NCI-H1092 (cell line): ENCODE results near the gene IFITM10.

Experiments used
- DNase-seq: peaks from one replicate; lab custom pipeline; 2025; lab: John Stamatoyannopoulos, UW

The IFITM10 gene

GRCh38 chr11:1707751-1708150, 42.6 kb downstream of the IFITM10 start:
- DNase-seq: no peak

DNA sequence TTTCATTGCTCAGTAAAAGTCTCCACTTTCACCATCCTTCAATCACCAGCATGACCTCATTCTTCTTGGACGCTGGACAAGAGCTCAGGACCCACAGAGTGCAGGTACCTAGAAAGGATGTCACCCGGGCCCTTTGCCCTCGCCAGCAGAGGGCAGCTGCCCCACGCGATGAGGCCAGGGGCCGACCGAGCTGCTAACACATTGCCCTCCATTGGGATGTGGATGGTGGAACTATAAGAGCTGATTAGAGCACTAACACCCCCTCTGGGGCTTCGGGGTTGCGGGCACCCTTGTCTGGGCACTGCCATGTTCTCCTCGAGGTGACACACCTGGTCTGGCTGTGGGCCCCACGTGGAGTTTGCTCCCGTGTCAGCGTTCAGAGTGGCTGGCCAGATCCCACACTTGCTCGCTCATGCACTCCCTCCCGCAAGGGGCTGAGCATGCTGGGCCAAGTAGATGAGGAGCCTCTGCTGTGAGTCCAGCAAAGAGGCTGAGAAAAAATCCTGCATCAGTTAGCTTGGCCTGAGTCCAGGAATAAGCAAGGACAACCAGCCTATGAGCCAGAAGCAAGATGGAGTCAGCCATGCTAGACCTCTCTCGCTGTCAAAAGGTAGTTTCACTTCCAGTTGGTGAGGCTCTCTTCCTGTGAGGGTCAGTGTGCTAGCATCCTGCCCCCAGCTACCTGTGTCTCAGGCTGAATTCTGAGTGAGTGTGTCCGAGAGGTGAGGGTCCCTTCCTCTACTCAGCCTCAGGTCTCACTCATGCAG, 43.6 kb downstream of the IFITM10 start:
- no peak for DNase-seq

- no peak for DNase-seq
Observed at GRCh38 chr11:1705126-1706052, 45.0 kb downstream of the IFITM10 start.

GRCh38 chr11:1703146-1703545, 47.2 kb downstream of the IFITM10 start:
- no peak for DNase-seq

- no peak for DNase-seq
Observed at GRCh38 chr11:1702506-1702905, 47.9 kb downstream of the IFITM10 start.

GRCh38 chr11:1701091-1701807, 49.1 kb downstream of the IFITM10 start:
- no peak for DNase-seq

DNA sequence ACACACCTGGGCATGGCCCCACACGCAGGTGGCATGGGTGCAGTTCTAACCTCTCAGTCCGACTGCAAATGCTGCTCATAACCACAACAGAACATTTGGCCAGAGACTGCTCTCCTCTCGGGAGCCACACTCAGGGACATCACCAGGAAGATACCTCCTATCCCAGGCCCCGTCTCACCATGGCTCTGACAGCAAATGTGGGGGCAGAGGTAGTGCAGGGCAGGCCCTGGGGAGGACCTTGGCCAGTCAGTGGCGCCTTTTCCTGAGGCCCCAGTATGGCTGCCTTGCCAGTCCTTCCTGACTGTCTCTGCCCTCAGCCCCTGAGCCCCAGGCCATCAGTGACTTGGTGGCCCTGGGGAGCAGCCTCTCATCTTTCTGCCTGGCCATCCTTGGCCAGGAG, 50.6 kb downstream of the IFITM10 start:
- no peak for DNase-seq

DNA sequence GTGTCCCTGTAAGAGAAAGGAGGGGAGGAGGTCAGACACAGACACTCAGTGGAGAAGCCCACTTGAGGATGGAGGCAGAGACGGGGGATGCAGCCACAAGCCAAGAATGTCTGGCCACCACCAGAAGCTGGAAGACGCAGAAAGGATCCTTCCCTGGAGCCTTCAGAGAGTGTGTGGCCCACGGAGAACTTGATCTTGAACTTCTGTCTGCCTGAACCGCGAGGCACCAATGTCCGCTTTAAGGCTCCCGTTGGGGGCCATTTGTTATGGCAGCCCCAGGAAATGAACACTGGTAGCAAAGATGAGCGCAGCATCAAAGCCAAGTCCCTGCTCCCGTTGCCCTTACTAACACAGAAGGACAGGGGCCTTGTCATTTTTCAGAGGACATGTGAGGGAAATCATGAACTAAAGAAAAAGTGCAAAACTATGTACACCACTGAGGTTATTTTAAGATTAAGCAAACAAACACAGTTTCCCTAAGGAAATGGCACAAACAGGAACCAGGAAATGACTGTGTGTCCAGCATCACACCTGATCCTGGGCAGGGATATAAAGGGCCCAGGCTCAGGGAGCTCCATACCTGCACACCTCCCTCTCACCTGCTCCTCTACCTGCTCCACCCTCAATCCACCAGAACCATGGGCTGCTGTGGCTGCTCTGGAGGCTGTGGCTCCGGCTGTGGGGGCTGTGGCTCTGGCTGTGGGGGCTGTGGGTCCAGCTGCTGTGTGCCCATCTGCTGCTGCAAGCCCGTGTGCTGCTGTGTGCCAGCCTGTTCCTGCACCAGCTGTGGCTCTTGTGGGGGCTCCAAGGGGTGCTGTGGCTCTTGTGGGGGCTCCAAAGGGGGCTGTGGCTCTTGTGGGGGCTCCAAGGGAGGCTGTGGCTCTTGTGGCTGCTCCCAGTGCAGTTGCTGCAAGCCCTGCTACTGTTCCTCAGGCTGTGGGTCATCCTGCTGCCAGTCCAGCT, 53.5 kb downstream of the IFITM10 start, which contains the start of gene KRTAP5-6:
TSS of gene KRTAP5-6 (plus strand) at position 588 of the 963 bp plus-strand sequence. CDS start at position 639, 51 bp downstream.
- no peak for DNase-seq

GRCh38 chr11:1695548-1696108, 54.8 kb downstream of the IFITM10 start:
- DNase-seq: no peak

DNA sequence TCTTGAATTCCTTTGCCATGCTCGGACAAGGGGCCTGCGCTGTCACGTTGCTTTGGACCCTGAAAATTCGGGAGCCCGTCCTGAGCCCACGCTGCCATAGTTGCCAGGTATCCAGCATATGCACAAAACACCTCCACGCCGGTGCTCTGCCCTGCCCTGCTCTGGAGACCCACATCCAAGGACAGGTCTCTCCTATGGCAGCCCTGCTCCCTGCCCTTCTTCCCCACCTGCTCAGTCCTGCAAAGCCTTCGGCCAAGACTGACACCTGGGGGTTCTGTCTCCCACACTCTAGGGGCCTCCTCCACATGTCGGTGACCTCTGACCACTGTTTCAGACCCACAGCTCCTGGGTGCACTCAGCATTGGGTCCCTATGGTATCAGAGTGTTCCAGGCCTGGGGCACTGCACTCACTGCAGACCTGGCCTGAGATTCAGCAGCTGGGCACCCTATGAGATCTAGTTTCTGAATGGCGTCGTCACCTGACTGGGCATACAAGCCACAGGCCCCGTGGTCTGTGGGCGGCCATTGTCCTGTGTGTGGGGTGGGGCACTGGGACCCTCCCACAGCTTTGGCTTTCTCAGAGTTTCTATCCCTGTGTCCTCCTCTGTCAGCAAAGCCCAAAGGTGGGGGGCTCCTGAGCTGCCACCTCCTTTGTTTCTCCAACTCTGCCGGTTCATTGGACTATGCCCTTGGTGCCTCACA, 55.4 kb downstream of the IFITM10 start:
- DNase-seq: no peak

- peak; percentile 65 for DNase-seq
Observed at GRCh38 chr11:1694064-1694845, 56.1 kb downstream of the IFITM10 start.

DNA sequence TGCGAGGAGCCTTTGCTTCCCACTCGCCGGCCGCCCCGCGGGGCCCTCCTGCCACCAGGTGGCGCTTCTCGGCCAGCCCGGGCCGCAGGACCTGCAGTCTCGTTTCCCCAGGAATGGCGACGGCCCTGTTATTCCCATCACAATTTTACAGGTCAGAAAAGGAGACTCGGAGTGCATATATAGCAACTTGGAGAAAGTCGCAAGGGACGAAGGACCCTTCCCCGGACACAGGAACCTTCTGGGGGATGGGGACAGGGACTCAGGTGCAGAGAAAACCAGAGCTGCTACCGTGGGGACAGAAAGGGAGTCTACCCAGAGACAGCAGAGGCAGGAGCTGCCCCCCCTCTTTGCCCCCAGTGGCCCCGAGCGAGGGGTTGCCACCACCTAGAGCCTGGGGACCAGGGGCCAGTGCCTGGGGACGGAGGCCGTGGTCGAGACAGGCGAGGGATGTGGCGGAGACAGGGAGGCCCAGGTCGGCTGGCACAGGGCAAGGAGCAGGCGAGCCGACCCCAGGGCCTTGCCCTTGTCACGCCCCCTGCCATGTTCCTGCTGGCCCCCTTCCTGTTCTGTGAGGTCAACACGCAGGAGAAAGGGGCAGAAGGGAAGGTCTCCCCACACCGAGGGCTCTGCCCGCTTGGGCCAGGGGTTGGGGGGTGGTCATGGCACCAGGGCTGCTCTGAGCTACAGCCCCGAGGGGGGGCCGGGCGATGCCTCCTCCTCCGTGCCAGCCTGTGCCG, 56.9 kb downstream of the IFITM10 start:
- peak; percentile 62 for DNase-seq

GRCh38 chr11:1692708-1693326, 57.6 kb downstream of the IFITM10 start:
- no peak for DNase-seq

GRCh38 chr11:1691878-1692707, 58.3 kb downstream of the IFITM10 start:
- DNase-seq: no peak

- DNase-seq: no peak
Observed at GRCh38 chr11:1691026-1691877, 59.1 kb downstream of the IFITM10 start.
